SK-MEL-5 (cell line): Measurements from ENCODE around the gene OR5AL1. TPM values are rescaled to one million over a fixed set of nuclear protein-coding genes. Genes with fewer than 3 reads are reported as not detected.
A peak's percentile ranks its signal among the peaks of the same experiment; 100 is the strongest.
"Not testable (repeated sequence)": the region's sequence is repeated elsewhere in the genome, so short reads cannot be mapped to it uniquely, and the experiment has no call there.

Experiments used
- DNase-seq: peaks from one replicate; pipeline ENCODE4 v3.0.0-alpha.2; 2016; ENCODE audit warnings: low read depth, low spot score
- in situ Hi-C: cut with HindIII; loops from 2 replicates; pipeline ENCODE4 v1.10.0; 2016; ENCODE audit warnings: low sequenced_read_pairs, high pct_unique_total_duplicates, low pct_unique_long_range_greater_than_20kb
- polyA plus RNA-seq, 2 experiments: library from polyadenylated mRNA; depleted of rRNA; stranded (reverse); fragments of >200 nt; gene quantifications; 2 replicates each; pipeline ENCODE4 v1.2.3, GENCODE V29; 2015
- total RNA-seq: library from RNA; depleted of rRNA; stranded (reverse); fragments of >200 nt; shearing (Covaris generic); gene quantifications from 2 replicates; pipeline ENCODE4 v1.2.3, GENCODE V29; 2014; rRNA removed

The OR5AL1 gene
- total RNA-seq, result not detected in 2 replicates
- not detected in 2 replicates for polyA plus RNA-seq (2015; cell fraction: cytosol; rRNA removed)
- not detected in 2 replicates for polyA plus RNA-seq (2015; cell fraction: nucleus; rRNA removed)

- no peak for DNase-seq
- in situ Hi-C loops, result no loop called here
Observed at GRCh38 chr11:56412396-56412795, at the start of gene OR5AL1. Gene OR5AL1 (plus strand): TSS chr11:56412696.

GRCh38 chr11:56375324-56375723, 37.2 kb upstream of the OR5AL1 start, which contains the start of gene OR8U1:
Gene OR8U1 (plus strand): TSS chr11:56375624. CDS start chr11:56375624, 0 bp downstream.
- in situ Hi-C loops, result no loop called here
- no peak for DNase-seq

- in situ Hi-C loops, result no loop called here
- DNase-seq, result no peak
Observed at GRCh38 chr11:56380120-56380519, 32.4 kb upstream of the OR5AL1 start.

- in situ Hi-C loops, result no loop called here
- no peak for DNase-seq
Observed at GRCh38 chr11:56394381-56394780, 18.1 kb upstream of the OR5AL1 start.

GRCh38 chr11:56396047-56396446, 16.4 kb upstream of the OR5AL1 start:
- DNase-seq, result peak; percentile 44
- in situ Hi-C loops, result no loop called here

- DNase-seq, in situ Hi-C loops: not testable (repeated sequence)
Observed at GRCh38 chr11:56401858-56402461, 10.5 kb upstream of the OR5AL1 start.

- in situ Hi-C loops, result no loop called here
- peak; percentile 96 for DNase-seq
Observed at GRCh38 chr11:56404393-56404792, 8.1 kb upstream of the OR5AL1 start.

GRCh38 chr11:56410801-56411200, 1.7 kb upstream of the OR5AL1 start:
- in situ Hi-C loops, result no loop called here
- DNase-seq, result no peak

GRCh38 chr11:56453521-56453920, 41.0 kb downstream of the OR5AL1 start:
- DNase-seq, result no peak
- in situ Hi-C loops, result no loop called here

- DNase-seq, result no peak
- in situ Hi-C loops, result no loop called here
Observed at GRCh38 chr11:56457076-56457475, 44.6 kb downstream of the OR5AL1 start.

Other genes starting within 250 kb of the OR5AL1 start
- 0.82 and 1.0 TPM in 2 replicates for gene OR5J2, start 236.1 kb upstream of the OR5AL1 start, total RNA-seq
- gene OR5T2, start 178.4 kb upstream of the OR5AL1 start, total RNA-seq, result not detected in 2 replicates
- gene OR5T3, start 160.4 kb upstream of the OR5AL1 start, total RNA-seq, result not detected in 2 replicates
- not detected in 2 replicates for gene OR5T1, start 138.5 kb upstream of the OR5AL1 start, total RNA-seq
- gene OR8H1, start 120.4 kb upstream of the OR5AL1 start, total RNA-seq, result not detected in 2 replicates
- not detected in 2 replicates for gene OR8K3, start 97.6 kb upstream of the OR5AL1 start, total RNA-seq
- not detected in 2 replicates for gene OR8K1, start 66.7 kb upstream of the OR5AL1 start, total RNA-seq
- not detected in 2 replicates for gene OR8J1, start 58.4 kb upstream of the OR5AL1 start, total RNA-seq
- gene OR8U1, start 37.1 kb upstream of the OR5AL1 start, total RNA-seq, result not detected in 2 replicates
- not detected in 2 replicates for gene OR5M3, start 60.7 kb downstream of the OR5AL1 start, total RNA-seq
- not detected in 2 replicates for gene OR5M8, start 78.7 kb downstream of the OR5AL1 start, total RNA-seq
- gene OR5M11, start 130.6 kb downstream of the OR5AL1 start, total RNA-seq, result not detected in 2 replicates
- not detected in 2 replicates for gene OR5M10, start 165.0 kb downstream of the OR5AL1 start, total RNA-seq
- not detected in 2 replicates for gene OR5M1, start 202.2 kb downstream of the OR5AL1 start, total RNA-seq
- not detected in 2 replicates for gene OR5AP2, start 229.7 kb downstream of the OR5AL1 start, total RNA-seq